ENCODE data around the gene PASK.
"Not testable (repeated sequence)": the region's sequence is repeated elsewhere in the genome, so short reads cannot be mapped to it uniquely, and the experiment has no call there.

PASK gene

GRCh38 chr2:241109210-241110088 is 39.8 kb downstream of the PASK start:
- in situ Hi-C loops (cut with HindIII; ENCODE audit: low sequenced_read_pairs): no loop called here

DNA sequence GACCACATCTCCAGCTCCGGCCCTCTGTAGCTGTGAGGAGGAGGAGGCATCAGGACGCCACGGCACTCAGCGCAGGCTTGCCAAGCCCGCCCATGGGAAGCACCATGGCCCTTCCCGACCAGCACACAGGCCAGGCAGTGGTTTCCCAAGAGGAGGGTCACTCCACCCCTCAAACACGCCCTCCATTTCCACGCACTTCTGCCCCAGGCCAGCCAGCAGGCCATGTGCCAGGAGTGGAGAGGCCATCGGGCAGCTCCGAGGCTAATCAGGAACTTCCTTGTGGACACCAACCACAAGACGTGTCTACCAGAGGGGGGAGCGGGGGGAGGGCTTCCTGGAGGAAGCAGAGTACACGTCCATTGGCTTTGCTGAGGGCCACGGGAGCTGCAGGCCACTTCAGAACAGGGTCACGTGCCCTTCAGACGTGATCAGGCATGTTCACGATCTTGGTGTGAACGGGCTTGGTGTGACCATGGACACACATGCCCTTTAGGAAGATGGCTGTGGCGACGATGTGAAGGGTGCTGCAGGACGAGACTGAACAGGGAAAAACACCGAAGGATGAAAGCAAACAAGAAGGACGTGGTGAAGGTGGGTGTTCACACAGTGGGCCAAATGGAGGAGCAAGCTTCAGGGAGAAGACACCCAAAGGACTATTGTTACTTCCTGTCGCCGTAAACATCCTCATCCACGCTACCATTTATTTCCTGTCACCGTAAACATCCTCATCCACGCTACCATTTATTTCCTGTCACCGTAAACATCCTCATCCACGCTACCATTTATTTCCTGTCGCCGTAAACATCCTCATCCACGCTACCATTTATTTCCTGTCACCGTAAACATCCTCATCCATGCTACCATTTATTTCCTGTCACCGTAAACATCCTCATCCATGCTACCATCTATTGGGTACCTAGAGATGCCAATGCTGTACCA is 40.7 kb downstream of the PASK start:
- in situ Hi-C loops (cut with HindIII; ENCODE audit: low sequenced_read_pairs): no loop called here

DNA sequence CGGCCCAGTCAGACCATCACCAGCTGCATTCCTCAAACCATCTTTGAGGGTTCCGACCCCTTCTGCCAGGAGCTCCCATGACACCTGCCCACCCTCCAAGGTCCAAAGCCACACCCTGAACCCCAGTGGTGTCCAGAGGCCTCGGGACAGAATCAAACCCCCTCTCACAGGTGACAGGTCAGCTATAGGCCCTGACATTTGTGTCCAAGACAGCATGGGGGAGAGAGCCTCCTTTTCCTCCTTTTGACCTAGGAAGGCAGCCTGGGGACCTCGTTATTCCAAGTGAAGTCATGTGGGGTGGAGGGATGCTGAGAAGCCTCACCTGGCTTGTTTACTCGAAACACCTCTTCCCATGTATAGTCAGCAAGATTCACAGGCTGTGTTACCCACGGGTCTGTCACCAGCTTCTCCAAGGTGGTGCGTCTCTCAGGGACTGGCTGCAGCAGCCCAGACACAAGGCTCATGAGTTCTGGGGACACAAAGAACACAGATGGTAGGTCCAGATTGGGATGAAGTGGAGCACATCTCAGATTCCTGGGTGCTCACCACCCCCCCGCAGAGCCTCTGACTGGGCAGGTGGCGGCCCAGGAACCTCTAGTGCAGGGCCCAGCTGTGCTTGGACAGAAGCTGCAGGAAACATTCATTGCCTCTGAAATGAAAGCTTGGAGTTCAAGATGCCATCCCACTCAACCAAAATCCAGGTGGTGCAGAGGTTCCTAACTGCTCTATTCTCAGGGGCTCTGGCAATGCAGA is 42.1 kb downstream of the PASK start:
- in situ Hi-C loops (cut with HindIII; ENCODE audit: low sequenced_read_pairs): no loop called here

GRCh38 chr2:241105641-241106040 is 43.6 kb downstream of the PASK start:
- in situ Hi-C loops (cut with HindIII; ENCODE audit: low sequenced_read_pairs): no loop called here

- in situ Hi-C loops (cut with HindIII; ENCODE audit: low sequenced_read_pairs): not testable (repeated sequence)
Observed at GRCh38 chr2:241104611-241105010, 44.7 kb downstream of the PASK start.

- in situ Hi-C loops (cut with HindIII; ENCODE audit: low sequenced_read_pairs): no loop called here
Observed at GRCh38 chr2:241103176-241103595, 46.1 kb downstream of the PASK start.

- in situ Hi-C loops (cut with HindIII; ENCODE audit: low sequenced_read_pairs): no loop called here
Observed at GRCh38 chr2:241102239-241102803, 47.0 kb downstream of the PASK start, which contains the start of gene MTERF4. MTERF4 (minus strand) TSS chr2:241102287; CDS start chr2:241102273, 14 bp downstream.

GRCh38 chr2:241099246-241099645 is 50.0 kb downstream of the PASK start:
- in situ Hi-C loops (cut with HindIII; ENCODE audit: low sequenced_read_pairs): no loop called here

- in situ Hi-C loops (cut with HindIII; ENCODE audit: low sequenced_read_pairs): no loop called here
Observed at GRCh38 chr2:241096979-241097378, 52.3 kb downstream of the PASK start.

- in situ Hi-C loops (cut with HindIII; ENCODE audit: low sequenced_read_pairs): no loop called here
Observed at GRCh38 chr2:241095594-241096290, 53.5 kb downstream of the PASK start.

- in situ Hi-C loops (cut with HindIII; ENCODE audit: low sequenced_read_pairs): no loop called here
Observed at GRCh38 chr2:241094924-241095420, 54.3 kb downstream of the PASK start.

DNA sequence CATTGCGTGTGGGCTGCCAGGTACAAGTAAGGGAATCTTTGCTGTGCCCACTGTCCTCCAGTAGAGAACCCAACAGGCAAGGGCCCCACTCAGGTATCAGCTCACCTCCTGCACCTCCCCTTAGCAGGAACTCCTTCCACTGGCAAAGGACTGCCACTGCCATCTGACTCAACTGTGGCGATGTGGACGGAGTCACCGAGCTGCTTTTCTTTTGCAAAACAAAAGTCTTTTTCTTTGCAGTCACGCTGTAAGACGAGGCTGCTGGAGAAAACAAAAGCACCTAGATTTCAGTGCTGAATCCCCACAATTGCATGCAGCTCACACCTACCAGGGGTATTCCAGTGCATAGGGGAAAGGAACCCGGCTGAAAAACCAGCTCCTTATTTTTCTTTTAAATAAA is 55.1 kb downstream of the PASK start:
- in situ Hi-C loops (cut with HindIII; ENCODE audit: low sequenced_read_pairs): no loop called here

- in situ Hi-C loops (cut with HindIII; ENCODE audit: low sequenced_read_pairs): not testable (repeated sequence)
Observed at GRCh38 chr2:241093133-241093781, 56.0 kb downstream of the PASK start.

DNA sequence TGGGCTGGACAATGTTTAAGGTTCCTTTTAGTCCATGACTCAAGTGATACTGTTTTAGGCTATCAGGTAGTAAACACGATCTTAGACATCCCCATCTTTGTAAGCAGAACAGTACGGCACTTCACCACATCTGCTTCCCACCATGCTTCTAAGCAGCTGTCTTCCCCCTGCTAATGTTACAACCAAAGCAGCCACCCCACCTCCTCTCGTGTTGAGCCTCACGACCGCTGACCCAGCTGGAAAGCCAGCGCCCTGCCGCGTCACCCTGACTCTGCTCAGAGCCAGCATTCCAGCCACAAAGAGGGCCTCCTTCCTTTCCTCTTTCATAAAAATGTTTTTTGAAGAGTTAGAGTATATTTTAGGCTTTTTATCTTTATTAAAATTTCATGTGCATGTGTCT is 56.6 kb downstream of the PASK start:
- in situ Hi-C loops (cut with HindIII; ENCODE audit: low sequenced_read_pairs): no loop called here

- in situ Hi-C loops (cut with HindIII; ENCODE audit: low sequenced_read_pairs): no loop called here
Observed at GRCh38 chr2:241091734-241092445, 57.4 kb downstream of the PASK start.

- in situ Hi-C loops (cut with HindIII; ENCODE audit: low sequenced_read_pairs): no loop called here
Observed at GRCh38 chr2:241091201-241091600, 58.1 kb downstream of the PASK start.

DNA sequence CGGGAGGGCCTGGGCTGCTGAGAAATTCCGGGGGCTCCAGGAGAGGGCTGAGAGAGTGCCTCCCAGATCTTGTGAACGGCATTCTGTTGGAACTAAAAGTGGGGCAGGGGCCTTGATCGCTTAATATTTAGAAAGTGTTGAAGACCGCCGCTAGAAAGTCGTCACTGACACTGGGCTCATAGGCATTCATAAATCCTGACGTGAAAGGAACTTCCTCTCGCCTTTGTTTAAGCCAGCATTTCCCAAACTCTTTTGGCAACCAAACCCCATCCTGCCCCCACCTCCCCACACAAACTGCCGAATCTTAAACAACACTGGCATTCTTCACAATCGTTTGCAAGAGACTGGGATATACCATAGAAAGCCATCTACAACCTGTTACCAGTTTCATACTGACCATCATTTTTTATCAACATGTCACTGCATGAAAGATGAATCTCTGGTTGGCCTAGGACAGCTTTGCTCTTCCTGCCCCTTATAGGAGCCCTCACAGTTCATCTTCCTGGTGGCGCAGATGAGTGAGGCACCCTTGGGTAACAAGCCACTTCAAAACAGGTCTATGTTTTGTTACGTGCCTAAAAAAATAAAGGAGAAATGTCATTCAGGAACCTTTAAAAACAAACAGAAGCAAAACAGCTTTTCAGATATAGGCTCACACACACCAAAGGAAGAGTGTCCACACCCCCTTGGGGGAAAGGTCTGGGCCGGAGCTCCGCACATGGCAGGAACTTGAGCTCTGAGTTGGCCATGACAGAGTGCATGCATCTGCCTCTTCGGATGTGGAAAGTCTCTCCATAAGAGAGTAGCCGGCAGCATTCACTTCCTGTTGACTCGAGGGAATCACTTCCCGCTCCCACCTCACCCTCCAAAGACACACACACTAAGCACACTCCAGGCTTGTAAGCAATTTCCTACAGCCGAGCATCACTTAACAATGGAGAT is 60.2 kb downstream of the PASK start:
- in situ Hi-C loops (cut with HindIII; ENCODE audit: low sequenced_read_pairs): no loop called here
